Head of caudate nucleus (tissue), 42 donors: ENCODE data around the gene KRTAP17-1.
A peak's percentile ranks its signal among the peaks of the same experiment; 100 is the strongest.

Source experiments
- DNase-seq, 42 donors: peaks; one replicate each; pipeline versions ENCODE4 v3.0.0 to v3.0.0-alpha.2; 2020 to 2021; ENCODE audit warnings: mixed read lengths in 7 of 42
- intact Hi-C: fragments of 100-400 bp; cut with DNase I; formaldehyde crosslinking; loops from one replicate; pipeline ENCODE4 v1.15.0; 2022

Gene KRTAP17-1

DNA sequence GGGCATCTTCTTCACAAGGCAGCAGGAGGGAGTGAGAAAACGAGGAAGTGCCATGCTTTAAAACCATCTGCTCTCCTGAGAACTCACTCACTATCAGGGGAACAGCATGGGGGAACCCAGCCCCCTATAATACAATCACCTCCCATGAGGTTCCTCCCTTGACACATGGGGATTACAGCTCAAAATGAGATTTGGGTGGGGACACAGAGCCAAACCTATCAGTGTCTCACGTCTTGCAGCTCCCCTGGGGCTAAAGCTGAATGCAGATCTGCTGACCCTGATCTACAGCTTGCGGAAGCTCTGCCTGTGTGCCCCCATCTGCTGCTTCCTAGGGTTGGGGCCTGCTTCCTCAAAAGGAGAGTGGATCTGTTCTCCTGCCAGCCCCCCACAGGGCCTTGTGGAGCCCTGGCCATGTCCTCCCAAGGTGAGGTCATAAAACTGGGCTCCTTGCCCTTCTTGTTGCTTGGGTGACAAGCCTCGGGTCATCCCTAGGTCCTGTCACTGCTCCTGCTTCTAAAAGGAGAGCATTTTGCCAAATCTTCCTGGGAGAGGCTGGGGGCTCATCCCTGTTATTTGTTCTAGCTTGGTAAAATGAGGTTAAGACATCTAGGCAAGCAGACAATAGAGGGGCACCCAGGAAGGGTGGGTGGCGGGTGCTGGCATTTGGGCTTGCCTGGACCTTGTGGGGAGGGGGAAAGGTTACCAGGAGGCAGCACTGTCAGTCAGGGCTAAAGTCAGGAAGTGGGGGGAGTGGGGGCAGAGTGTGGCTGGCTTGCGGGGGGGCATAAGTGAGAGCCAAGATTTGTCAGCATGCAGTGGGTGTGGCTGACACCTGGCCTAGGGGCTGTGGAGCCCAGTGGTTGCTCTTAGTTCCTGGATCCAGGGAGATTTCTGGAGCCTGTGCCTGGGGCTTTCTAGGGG, 19.1 kb upstream of the KRTAP17-1 start:
- intact Hi-C loops: no loop called here
- DNase-seq: peak in 1 of 42 donors; percentile 24

GRCh38 chr17:41333836-41334235, 18.3 kb upstream of the KRTAP17-1 start:
- intact Hi-C loops: no loop called here
- peak in 1 of 42 donors; percentile 20 for DNase-seq

- intact Hi-C loops: no loop called here
- DNase-seq: peak in 1 of 42 donors; percentile 30
These were observed 17.6 kb upstream of the KRTAP17-1 start for GRCh38 chr17:41333098-41333497.

- intact Hi-C loops: no loop called here
- peak in 1 of 42 donors; percentile 8 for DNase-seq
These were observed 16.7 kb upstream of the KRTAP17-1 start for GRCh38 chr17:41332239-41332638.

DNA sequence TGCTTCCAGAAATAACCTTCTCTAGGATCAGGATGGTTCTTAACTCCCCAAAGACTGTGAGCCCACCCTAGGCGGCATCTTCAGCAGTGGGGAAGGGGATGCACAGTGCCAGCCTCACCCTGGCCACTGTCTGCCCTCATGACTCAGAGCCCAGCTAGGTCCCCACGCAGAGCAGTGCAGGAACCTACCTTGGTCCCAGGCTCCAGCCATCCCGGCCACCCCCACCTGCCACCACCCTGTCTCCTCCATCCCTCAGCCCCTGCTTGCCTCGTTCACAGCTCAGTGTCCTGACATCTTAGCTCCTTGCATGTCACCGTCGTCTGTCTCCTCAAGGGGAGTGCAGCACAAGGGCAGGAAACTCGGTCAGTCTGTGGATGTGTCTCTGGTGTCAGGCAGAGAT, 16.1 kb upstream of the KRTAP17-1 start:
- peak in 1 of 42 donors; percentile 26 for DNase-seq
- intact Hi-C loops: no loop called here

DNA sequence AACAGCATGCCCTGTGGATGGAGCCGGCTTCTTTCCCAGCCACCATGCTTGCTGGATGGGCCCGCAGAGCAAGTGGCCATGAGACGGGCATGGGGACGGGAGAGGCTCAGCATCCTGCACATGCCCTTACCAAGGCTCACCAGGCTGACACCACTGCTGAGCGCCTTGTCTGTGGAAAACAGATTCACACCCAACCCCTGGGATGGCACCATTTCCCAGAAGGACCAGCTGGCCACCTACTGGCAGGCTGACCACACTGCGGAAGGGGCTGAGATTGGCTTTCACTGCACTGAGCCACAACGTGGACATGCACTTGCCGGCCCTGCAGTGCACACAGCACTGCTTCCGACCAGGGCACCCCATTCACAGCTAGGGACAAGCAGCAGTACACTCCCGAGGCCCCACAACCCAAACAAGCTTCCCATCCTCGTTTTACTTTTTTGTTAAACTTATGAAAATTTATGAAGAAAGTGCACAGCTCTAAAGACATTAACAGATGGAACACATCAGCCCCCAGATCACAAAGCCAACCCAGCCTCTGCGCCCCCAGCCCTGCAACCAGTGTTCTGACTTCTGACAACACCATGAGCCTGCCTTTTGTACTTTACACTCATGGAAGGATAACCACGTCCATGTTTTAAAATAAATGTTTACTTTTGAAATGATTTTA, 13.9 kb upstream of the KRTAP17-1 start:
- peak in 28 of 42 donors; percentile 8 to 61 (median 37) for DNase-seq
- intact Hi-C loops: no loop called here

DNA sequence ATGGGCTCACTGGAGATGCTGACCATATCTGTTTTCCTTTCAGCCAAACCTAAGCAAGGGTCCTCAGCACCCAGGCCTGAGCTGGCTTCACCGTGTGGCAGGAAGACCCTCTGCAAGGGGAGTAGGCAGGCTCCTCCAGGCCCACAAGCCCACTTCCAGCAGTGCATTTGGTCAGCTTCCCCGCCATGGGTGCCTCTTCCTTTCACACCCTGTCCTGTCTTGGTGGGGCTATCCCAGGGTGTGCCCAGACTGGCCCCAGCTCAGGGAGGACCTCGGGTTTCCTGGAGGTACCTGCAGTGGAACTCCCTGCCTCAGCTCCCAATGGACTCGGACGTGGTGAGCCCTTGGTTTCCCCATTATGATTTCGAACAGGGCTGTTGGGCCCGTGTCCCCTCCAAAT, 12.7 kb upstream of the KRTAP17-1 start:
- intact Hi-C loops: no loop called here

DNA sequence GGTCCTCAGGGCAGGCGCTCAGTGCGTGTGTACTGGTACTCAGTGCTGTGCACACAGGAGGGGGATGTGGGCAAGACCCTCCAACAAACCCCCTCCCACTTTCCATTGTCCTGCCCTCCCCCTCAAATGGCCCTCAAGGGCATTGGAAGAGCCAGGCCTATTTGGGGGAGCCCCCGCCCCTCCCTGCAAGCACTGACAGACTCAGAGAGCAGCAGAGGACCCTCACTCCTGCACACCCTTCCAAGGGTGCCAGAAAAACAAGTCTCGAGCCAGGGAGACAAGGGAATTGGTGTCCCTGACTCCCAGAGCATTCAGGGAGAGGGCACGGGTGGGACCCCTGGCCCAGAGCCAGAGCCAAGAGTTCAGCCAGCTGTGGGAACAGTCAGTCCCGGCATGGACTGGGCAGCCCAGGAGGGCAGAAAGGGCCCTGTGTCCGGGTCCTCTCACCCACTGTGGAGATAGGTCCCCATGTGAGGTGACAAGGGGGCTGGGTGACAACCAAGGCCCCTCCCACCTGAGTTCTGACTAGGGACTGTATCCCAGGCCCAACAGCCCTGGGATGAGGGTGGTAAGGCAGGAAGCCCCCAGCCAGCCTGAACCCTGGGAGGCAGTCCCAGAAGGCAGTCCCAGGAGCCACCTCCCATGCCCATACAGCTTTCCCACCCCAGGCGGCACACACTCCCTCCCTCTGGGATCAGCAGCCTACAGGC, 12.1 kb upstream of the KRTAP17-1 start:
- no peak for DNase-seq
- intact Hi-C loops: no loop called here

More for the DNA sequence above, 12.7 kb upstream of the KRTAP17-1 start:
- no peak for DNase-seq

DNA sequence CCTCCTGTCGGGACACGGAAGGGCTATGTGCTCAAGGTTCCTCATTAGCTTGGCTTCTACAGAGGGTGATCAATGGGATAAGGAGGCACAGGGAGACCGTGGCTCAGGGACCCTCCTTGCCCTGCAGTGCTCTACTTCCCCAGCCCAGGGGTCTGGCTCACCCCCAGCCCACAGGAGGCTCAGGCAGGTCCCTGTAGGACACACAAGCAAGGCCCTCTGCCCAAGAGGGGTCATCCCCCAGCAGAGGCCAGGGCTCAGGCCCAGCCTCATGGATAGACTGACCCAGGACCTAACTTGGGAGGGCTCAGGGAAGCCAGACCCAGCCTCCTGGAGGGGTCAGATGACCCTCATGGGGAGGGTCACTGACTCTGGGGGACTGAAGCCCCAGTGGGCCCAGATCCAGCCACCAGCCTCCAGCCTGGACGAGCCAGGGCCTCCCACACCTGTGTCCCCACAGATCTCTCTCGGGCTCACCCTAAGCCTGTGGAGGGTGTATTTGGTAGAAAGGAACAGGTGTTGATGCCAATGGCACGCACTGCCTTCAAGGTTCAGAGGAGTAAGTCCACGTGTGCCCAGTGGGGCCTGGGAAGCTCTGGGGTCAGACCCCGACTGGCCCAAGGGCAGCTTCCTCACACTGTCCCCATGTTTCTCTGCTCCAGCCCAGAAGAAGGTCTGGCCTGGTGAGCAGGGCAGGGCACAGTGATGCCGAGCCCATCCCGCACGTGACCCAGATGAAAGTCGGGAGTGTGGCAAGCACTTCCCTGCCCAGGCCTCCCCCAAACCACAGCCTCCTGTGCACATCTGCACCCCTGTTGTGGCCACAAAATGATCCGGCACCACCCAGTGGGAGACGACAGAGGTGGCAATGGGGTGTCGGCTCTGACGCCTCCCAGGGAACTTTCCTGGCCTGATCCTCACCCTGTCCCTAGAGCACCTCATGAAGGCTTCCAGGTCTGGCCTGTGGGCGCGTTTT, 10.9 kb upstream of the KRTAP17-1 start:
- peak in 2 of 42 donors; percentile 15 to 22 for DNase-seq
- intact Hi-C loops: no loop called here

DNA sequence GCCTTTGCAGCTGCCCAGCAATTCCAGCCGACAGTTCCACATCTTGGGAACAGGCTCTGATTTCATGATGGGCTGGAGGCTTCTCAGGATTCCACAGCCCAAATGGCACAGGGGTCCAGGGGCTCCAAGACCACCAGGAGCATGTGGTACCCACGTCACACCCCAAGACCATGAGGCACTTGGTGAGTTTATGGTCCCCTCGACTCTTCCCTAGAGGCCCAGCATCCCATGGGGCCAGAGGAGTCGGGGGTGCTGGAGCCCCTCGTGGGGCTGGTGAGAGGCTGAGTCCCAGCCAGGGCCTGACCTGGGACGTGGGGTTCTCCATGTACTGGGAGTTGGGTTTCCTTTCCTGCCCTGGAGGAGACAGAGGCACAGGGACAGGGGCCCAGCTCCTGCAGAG, 10.1 kb upstream of the KRTAP17-1 start:
- no peak for DNase-seq
- intact Hi-C loops: no loop called here

GRCh38 chr17:41325126-41325525, 9.6 kb upstream of the KRTAP17-1 start:
- intact Hi-C loops: no loop called here
- peak in 1 of 42 donors; percentile 33 for DNase-seq

- DNase-seq: peak in 1 of 42 donors; percentile 14
- intact Hi-C loops: loop anchor here (5.0 kb wide), 1 partner anchor 417 kb away; no protein-coding TSS in a partner anchor
These were observed 8.9 kb upstream of the KRTAP17-1 start for GRCh38 chr17:41324180-41325075.

DNA sequence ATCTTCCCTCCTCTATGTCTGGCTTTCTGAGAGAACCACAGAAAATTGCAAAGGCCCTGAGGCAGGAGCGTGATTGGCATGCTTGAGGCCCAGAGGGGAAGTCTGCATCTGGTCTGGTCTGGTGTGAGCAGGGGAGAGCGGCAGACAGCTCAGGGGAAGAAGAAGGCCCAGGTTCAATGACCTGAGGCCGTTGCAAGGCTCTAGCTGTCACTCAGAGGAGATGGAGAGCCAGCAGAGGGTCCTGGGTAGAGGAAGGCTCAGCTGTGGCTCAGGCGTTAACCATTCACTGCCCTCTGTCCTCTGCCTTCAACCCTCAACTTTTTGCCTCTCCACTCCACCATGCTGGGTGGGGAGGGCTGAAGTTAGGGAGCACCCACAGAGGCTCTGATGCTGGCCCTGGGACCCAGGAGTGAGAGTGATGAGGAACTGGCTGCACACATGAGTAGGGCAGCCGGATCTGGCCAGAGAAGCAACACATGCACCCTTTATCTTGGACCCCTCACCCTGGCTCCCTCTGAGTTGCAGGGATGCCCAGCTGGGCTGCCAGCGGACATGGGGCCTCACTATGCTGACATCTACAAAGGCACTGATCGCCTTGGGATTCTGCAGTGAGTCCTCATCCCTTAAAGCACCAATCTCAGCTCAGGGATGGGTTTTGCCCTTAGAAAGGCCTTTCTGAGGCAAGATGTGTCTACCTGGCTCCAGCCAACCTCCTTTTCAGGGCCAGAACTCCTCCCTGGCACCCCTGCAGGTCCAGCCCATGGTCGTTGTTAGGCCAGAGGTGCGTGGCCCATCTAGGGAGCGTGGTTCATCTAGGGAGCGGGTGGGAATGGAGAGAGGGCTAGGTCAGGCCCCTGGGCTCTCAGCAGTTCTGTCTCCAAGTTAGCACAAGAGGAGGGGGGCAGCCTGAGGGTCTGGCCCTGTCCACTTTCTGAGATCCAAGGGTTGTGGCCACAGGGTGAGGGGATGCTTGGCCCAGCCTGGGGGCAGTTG, 7.7 kb upstream of the KRTAP17-1 start:
- intact Hi-C loops: loop anchor here (5.0 kb wide), 1 partner anchor 416 kb away; no protein-coding TSS in a partner anchor
- DNase-seq: peak in 1 of 42 donors; percentile 31

DNA sequence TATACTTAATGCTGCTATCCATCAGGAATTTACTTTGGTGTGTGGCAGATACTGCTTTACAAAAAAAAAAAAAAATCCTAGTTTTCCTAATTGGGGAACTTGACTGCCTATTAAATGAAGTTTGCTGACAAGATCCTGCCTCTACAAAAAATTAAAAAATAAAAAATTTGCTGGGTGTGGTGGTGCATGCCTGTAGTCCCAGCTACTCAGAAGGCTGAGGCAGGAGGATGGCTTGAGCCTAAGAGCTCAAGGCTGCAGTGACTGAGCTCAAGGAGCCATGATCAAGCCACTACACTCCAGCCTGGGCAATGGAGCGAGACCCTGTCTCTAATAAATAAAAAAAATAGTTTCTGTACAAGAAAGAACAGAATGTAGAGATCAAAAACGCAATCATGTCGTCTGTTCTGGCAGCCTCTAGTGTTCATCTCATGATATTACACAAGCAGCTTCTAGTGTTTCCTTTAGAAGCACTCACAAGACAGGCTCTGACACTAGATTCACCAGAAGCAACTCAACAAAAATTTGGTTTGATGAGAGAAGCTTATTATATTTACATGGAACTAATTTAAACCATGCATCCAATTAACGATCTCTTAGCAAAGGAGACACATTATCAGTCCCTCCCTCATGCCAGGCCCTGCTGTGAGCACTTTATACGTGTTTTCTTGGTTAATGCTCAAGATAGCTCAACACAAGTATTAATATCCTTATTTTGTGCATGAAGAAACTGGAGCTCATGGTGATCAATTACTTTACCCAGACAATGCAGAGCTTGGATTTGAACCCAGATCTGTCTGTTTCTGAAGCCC, 6.8 kb upstream of the KRTAP17-1 start:
- intact Hi-C loops: loop anchor here (5.0 kb wide), 1 partner anchor 415 kb away; no protein-coding TSS in a partner anchor
- peak in 3 of 42 donors; percentile 11 to 39 (median 27) for DNase-seq

- intact Hi-C loops: no loop called here
- no peak for DNase-seq
These were observed 2.7 kb upstream of the KRTAP17-1 start for GRCh38 chr17:41318231-41318630.
